ENCODE measurements around the gene CACNA1I. TPM values are rescaled to one million over a fixed set of nuclear protein-coding genes. Genes with fewer than 3 reads are reported as not detected.

CACNA1I gene
- total RNA-seq, 4 donors from 2014 or later: not detected

- no peak for TF ChIP-seq POLR2A (IDR thresholded peaks at IDR 0.05)
- TF ChIP-seq, protein P1, sequence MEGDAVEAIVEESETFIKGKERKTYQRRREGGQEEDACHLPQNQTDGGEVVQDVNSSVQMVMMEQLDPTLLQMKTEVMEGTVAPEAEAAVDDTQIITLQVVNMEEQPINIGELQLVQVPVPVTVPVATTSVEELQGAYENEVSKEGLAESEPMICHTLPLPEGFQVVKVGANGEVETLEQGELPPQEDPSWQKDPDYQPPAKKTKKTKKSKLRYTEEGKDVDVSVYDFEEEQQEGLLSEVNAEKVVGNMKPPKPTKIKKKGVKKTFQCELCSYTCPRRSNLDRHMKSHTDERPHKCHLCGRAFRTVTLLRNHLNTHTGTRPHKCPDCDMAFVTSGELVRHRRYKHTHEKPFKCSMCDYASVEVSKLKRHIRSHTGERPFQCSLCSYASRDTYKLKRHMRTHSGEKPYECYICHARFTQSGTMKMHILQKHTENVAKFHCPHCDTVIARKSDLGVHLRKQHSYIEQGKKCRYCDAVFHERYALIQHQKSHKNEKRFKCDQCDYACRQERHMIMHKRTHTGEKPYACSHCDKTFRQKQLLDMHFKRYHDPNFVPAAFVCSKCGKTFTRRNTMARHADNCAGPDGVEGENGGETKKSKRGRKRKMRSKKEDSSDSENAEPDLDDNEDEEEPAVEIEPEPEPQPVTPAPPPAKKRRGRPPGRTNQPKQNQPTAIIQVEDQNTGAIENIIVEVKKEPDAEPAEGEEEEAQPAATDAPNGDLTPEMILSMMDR (IDR thresholded peaks at IDR 0.05 in 4 of 5, conservative IDR thresholded peaks at IDR 0.05 in 1 of 5): no peak
- H3K27me3 ChIP-seq: no peaks in the 10 kb centered on the region
- ATAC-seq: no peak
- H3K9me3 ChIP-seq: no peaks in the 10 kb centered on the region
- intact Hi-C loops (cut with DNase I; ENCODE audit: low total_unique reads) (loop anchor here (5.0 to 10.0 kb wide), 5 partner anchors 353 to 1920 kb away; partner anchors contain the start of genes GGA1, MRTFA and SUN2), in situ Hi-C loops (cut with MboI; ENCODE audit: low sequenced_read_pairs in 4 of 4) (loop anchor here (25.0 kb wide), 5 partner anchors 213 to 837 kb away; partner anchors contain the start of genes ADSL (in 2 of the 4), CBX7 (in 2 of the 4), RPL3 (in 1 of the 4) and SGSM3 (in 1 of the 4))
- H3K4me1 ChIP-seq: peaks cover 69 to 76% of the 10 kb centered on the region in 2 donors
- DNase-seq: no peak
- peaks cover 0 to 28% of the 10 kb centered on the region in 2 donors for H3K36me3 ChIP-seq
- H3K4me3 ChIP-seq: no peak overlapping the region
- H3K27ac ChIP-seq: peak overlapping the region; percentile 95 to 100 (median 100)
Observed at GRCh38 chr22:39524753-39525657, 45.5 kb upstream of the CACNA1I start.

GRCh38 chr22:39525658-39525975, 44.9 kb upstream of the CACNA1I start:
- H3K9me3 ChIP-seq: no peaks in the 10 kb centered on the region
- in situ Hi-C loops (cut with MboI; ENCODE audit: low sequenced_read_pairs in 4 of 4): loop anchor here in 3 of 4 donors (25.0 kb wide), 3 partner anchors 512 to 837 kb away; partner anchors contain the start of genes ADSL (in 2 of the 3) and SGSM3 (in 1 of the 3)
- no peak for ATAC-seq
- no peak for DNase-seq
- peaks cover 75 to 79% of the 10 kb centered on the region in 2 donors for H3K4me1 ChIP-seq
- no peaks in the 10 kb centered on the region for H3K27me3 ChIP-seq
- intact Hi-C loops (cut with DNase I; ENCODE audit: low total_unique reads): loop anchor here (5.0 to 10.0 kb wide), 5 partner anchors 353 to 1921 kb away; partner anchors contain the start of genes GGA1, MRTFA and SUN2
- peak overlapping the region; percentile 95 to 100 (median 100) for H3K27ac ChIP-seq
- no peak for TF ChIP-seq POLR2A (IDR thresholded peaks at IDR 0.05)
- TF ChIP-seq, protein P1 (IDR thresholded peaks at IDR 0.05 in 4 of 5, conservative IDR thresholded peaks at IDR 0.05 in 1 of 5): no peak
- no peak overlapping the region for H3K4me3 ChIP-seq
- H3K36me3 ChIP-seq: peaks cover 0 to 29% of the 10 kb centered on the region in 2 donors

- peaks cover 83 to 86% of the 10 kb centered on the region in 2 donors for H3K4me1 ChIP-seq
- peak overlapping the region; percentile 64 to 95 (median 86) for H3K27ac ChIP-seq
- ATAC-seq (no peak), DNase-seq (no peak)
- TF ChIP-seq, protein P1 (IDR thresholded peaks at IDR 0.05 in 4 of 5, conservative IDR thresholded peaks at IDR 0.05 in 1 of 5): no peak
- H3K36me3 ChIP-seq: peaks cover 0 to 25% of the 10 kb centered on the region in 2 donors
- no peaks in the 10 kb centered on the region for H3K9me3 ChIP-seq
- H3K27me3 ChIP-seq: no peaks in the 10 kb centered on the region
- no peak overlapping the region for H3K4me3 ChIP-seq
- intact Hi-C loops (cut with DNase I; ENCODE audit: low total_unique reads) (loop anchor here (5.0 to 10.0 kb wide), 5 partner anchors 354 to 1922 kb away; partner anchors contain the start of genes GGA1, MRTFA and SUN2), in situ Hi-C loops (cut with MboI; ENCODE audit: low sequenced_read_pairs in 4 of 4) (loop anchor here in 3 of 4 donors (25.0 kb wide), 3 partner anchors 511 to 836 kb away; partner anchors contain the start of genes ADSL (in 2 of the 3) and SGSM3 (in 1 of the 3))
Observed at GRCh38 chr22:39526736-39527171, 43.8 kb upstream of the CACNA1I start.

DNA sequence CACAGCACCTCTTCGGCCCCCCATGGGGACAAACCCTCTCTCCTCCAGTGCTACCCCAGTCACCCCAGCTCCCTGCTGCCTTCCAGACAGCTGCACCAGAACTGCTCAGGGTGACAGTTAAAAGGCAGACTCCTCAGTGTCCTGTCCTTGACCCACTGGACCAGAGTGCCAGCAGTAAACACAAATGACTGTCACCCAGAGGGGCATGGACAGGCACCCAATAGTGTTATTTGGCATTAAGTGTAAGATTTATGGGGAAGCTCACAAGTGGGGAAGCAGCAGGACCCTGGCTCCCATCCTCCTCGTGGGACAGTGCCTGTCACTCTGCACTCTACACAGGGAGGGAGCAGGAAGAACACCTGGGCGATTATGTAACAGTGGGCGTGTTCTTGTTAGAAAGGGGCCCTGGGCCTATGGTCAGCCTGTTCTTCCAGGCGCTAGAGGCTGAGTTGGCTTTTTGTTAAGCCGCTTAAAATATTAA, 43.0 kb upstream of the CACNA1I start:
- H3K4me1 ChIP-seq: peaks cover 77 to 81% of the 10 kb centered on the region in 2 donors
- ATAC-seq: no peak

More for the DNA sequence above, 43.0 kb upstream of the CACNA1I start:
- peak overlapping the region; percentile 64 to 95 (median 86) for H3K27ac ChIP-seq
- TF ChIP-seq POLR2A (IDR thresholded peaks at IDR 0.05): no peak
- TF ChIP-seq, protein P1 (IDR thresholded peaks at IDR 0.05 in 4 of 5, conservative IDR thresholded peaks at IDR 0.05 in 1 of 5): no peak
- intact Hi-C loops (cut with DNase I; ENCODE audit: low total_unique reads): loop anchor here (5.0 to 10.0 kb wide), 5 partner anchors 355 to 1923 kb away; partner anchors contain the start of genes GGA1, MRTFA and SUN2
- H3K4me3 ChIP-seq: no peak overlapping the region
- in situ Hi-C loops (cut with MboI; ENCODE audit: low sequenced_read_pairs in 4 of 4): loop anchor here in 3 of 4 donors (25.0 kb wide), 3 partner anchors 510 to 835 kb away; partner anchors contain the start of genes ADSL (in 2 of the 3) and SGSM3 (in 1 of the 3)
- DNase-seq: no peak
- no peaks in the 10 kb centered on the region for H3K9me3 ChIP-seq
- H3K27me3 ChIP-seq: no peaks in the 10 kb centered on the region
- H3K36me3 ChIP-seq: peaks cover 0 to 17% of the 10 kb centered on the region in 2 donors
